ENCODE data around the gene ENO3. TPM values are rescaled to one million over a fixed set of nuclear protein-coding genes. Genes with fewer than 3 reads are reported as not detected.

ENO3 gene
- total RNA-seq, 1 experiment from 2014 or later: 24.6 TPM

DNA sequence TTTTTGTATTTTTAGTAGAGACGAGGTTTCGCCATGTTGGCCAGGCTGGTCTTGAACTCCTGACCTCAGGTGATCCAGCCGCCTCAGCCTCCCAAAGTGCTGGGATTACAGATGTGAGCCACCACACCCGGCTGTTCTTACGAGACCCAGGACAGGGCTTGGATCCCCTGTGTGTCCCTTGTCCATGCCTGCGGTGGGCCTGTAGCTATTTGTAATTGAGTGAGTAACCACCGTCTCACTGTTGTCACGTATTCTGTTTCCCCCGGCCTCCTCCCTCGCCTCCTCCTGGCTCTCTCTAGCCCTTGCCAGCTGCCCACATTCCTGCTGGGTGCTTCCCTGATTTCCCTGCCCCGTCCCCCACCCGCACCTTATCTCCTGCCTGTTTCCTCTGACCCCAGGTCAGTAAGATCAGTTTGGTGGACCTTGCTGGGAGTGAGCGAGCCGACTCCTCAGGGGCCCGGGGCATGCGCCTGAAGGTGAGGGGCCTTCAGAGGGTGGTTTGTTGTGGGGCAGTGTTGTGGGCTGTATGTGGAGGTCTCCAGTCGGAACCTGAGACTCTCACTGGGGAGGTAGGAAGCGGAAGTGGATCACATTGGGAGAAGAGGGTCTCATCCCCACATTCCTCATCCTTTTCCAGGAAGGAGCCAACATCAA lies 52.4 kb downstream of the ENO3 start:
- ChIA-PET POLR2A (no interaction called here), CTCF (no interaction called here), RAD21 (ENCODE audit: low non-redundant PET in 1 of 2, low total read pairs in 2 of 2, uncharacterized antibody in 2 of 2, unreplicated experiment in 2 of 2) (no interaction called here)
- Histone ChIP-seq H3K4me1 (ENCODE audit: control insufficient read depth in 1 of 2, insufficient read depth in 2 of 2, low read length in 2 of 2) (peaks cover 9 to 24% of the 10 kb centered on the region in 2 experiments; a peak in 3 of 4 replicates), H3K36me3 (ENCODE audit: control insufficient read depth in 1 of 2, insufficient read depth in 2 of 2, low read length in 2 of 2) (peaks cover 47 to 55% of the 10 kb centered on the region in 2 experiments), H2AFZ (ENCODE audit: low read depth, low read length, poor library complexity, severe bottlenecking) (no peak overlapping the region), H3K27me3 (ENCODE audit: insufficient read depth, low read length) (no peaks in the 10 kb centered on the region), H3K9ac (ENCODE audit: low read length) (no peak overlapping the region), H3K9me3 (ENCODE audit: control insufficient read depth in 1 of 2, insufficient read depth in 1 of 2, low read depth in 1 of 2, low read length in 2 of 2) (no peaks in the 10 kb centered on the region), H3K9me2 (ENCODE audit: insufficient read depth) (no peaks in the 10 kb centered on the region), H3K4me3 (replicated peaks in 1 of 2; ENCODE audit: low read depth in 1 of 2, low read length in 2 of 2) (no peak overlapping the region), H3K27ac (ENCODE audit: low read depth, low read length) (no peak overlapping the region), H3K4me2 (ENCODE audit: low read length) (no peak overlapping the region), H4K20me1 (ENCODE audit: insufficient read depth) (no peaks in the 10 kb centered on the region), H3K79me2 (ENCODE audit: insufficient read depth, low read length) (peaks cover 30% of the 10 kb centered on the region)
- DNase-seq (ENCODE audit: low read depth, low spot score): no peak
- TF ChIP-seq, protein P1, sequence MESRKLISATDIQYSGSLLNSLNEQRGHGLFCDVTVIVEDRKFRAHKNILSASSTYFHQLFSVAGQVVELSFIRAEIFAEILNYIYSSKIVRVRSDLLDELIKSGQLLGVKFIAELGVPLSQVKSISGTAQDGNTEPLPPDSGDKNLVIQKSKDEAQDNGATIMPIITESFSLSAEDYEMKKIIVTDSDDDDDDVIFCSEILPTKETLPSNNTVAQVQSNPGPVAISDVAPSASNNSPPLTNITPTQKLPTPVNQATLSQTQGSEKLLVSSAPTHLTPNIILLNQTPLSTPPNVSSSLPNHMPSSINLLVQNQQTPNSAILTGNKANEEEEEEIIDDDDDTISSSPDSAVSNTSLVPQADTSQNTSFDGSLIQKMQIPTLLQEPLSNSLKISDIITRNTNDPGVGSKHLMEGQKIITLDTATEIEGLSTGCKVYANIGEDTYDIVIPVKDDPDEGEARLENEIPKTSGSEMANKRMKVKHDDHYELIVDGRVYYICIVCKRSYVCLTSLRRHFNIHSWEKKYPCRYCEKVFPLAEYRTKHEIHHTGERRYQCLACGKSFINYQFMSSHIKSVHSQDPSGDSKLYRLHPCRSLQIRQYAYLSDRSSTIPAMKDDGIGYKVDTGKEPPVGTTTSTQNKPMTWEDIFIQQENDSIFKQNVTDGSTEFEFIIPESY (IDR thresholded peaks at IDR 0.05; ENCODE audit: extremely low read depth, insufficient replicate concordance, low read length): no peak
- TF ChIP-seq ELF1 (IDR thresholded peaks at IDR 0.05; ENCODE audit: borderline replicate concordance, low read depth) (no peak), TCF7L2 (IDR thresholded peaks at IDR 0.05; ENCODE audit: borderline replicate concordance, extremely low read depth, insufficient read depth, insufficient read length) (no peak), EZH2 (IDR thresholded peaks at IDR 0.05) (no peak), SRF (IDR thresholded peaks at IDR 0.05; ENCODE audit: low read depth) (no peak)
- intact Hi-C loops (cut with micrococcal nuclease): no loop called here
- ATAC-seq: no peak
- BruUV-seq (replicated peaks): no TSS peak

Small RNA genes within 50 kb of the gene (microRNA-seq; reads per million reads assigned to microRNA genes)
- gene MIR6864 (ENCODE audit: borderline number of aligned reads): not detected
- gene MIR6865 (ENCODE audit: borderline number of aligned reads): not detected

Other genes starting within 250 kb of the ENO3 start
- 93.4 TPM for gene PELP1, start 247.0 kb upstream of the ENO3 start, total RNA-seq (2021; ENCODE audit: unreplicated experiment)
- gene ARRB2, start 240.5 kb upstream of the ENO3 start, total RNA-seq (2021; ENCODE audit: unreplicated experiment): 70.8 TPM
- 13.7 TPM for gene MED11, start 219.7 kb upstream of the ENO3 start, total RNA-seq (2021; ENCODE audit: unreplicated experiment)
- 2.8 TPM for gene ZMYND15, start 211.3 kb upstream of the ENO3 start, total RNA-seq (2021; ENCODE audit: unreplicated experiment)
- gene CXCL16, start 211.2 kb upstream of the ENO3 start, total RNA-seq (2021; ENCODE audit: unreplicated experiment): 44.8 TPM
- gene TM4SF5, start 179.2 kb upstream of the ENO3 start, total RNA-seq (2021; ENCODE audit: unreplicated experiment): not detected
- 0.76 TPM for gene VMO1, start 164.8 kb upstream of the ENO3 start, total RNA-seq (2021; ENCODE audit: unreplicated experiment)
- not detected for gene GLTPD2, start 162.2 kb upstream of the ENO3 start, total RNA-seq (2021; ENCODE audit: unreplicated experiment)
- gene PSMB6, start 155.0 kb upstream of the ENO3 start, total RNA-seq (2021; ENCODE audit: unreplicated experiment): 221 TPM
- gene PLD2, start 144.0 kb upstream of the ENO3 start, total RNA-seq (2021; ENCODE audit: unreplicated experiment): 47.7 TPM
- gene MINK1, start 117.8 kb upstream of the ENO3 start, total RNA-seq (2021; ENCODE audit: unreplicated experiment): 85.2 TPM
- gene C17orf107, start 51.6 kb upstream of the ENO3 start, total RNA-seq (2021; ENCODE audit: unreplicated experiment): 1.7 TPM
- 0.30 TPM for gene CHRNE, start 48.0 kb upstream of the ENO3 start, total RNA-seq (2021; ENCODE audit: unreplicated experiment)
- gene GP1BA, start 18.8 kb upstream of the ENO3 start, total RNA-seq (2021; ENCODE audit: unreplicated experiment): not detected
- 75.1 TPM for gene SLC25A11, start 11.1 kb upstream of the ENO3 start, total RNA-seq (2021; ENCODE audit: unreplicated experiment)
- 105 TPM for gene RNF167, start 10.9 kb upstream of the ENO3 start, total RNA-seq (2021; ENCODE audit: unreplicated experiment)
- gene PFN1, start 2.6 kb upstream of the ENO3 start, total RNA-seq (2021; ENCODE audit: unreplicated experiment): 1,213 TPM
- gene SPAG7, start 16.7 kb downstream of the ENO3 start, total RNA-seq (2021; ENCODE audit: unreplicated experiment): 49.9 TPM
- 37.8 TPM for gene CAMTA2, start 36.6 kb downstream of the ENO3 start, total RNA-seq (2021; ENCODE audit: unreplicated experiment)
- gene INCA1, start 46.4 kb downstream of the ENO3 start, total RNA-seq (2021; ENCODE audit: unreplicated experiment): 0.74 TPM
- gene KIF1C, start 46.8 kb downstream of the ENO3 start, total RNA-seq (2021; ENCODE audit: unreplicated experiment): 121 TPM
- gene SLC52A1, start 84.3 kb downstream of the ENO3 start, total RNA-seq (2021; ENCODE audit: unreplicated experiment): not detected
- gene ZFP3, start 127.3 kb downstream of the ENO3 start, total RNA-seq (2021; ENCODE audit: unreplicated experiment): 0.05 TPM
- gene ZNF232, start 160.8 kb downstream of the ENO3 start, total RNA-seq (2021; ENCODE audit: unreplicated experiment): 11.1 TPM
- 0.10 TPM for gene USP6, start 164.9 kb downstream of the ENO3 start, total RNA-seq (2021; ENCODE audit: unreplicated experiment)
- 8.3 TPM for gene ZNF594, start 240.7 kb downstream of the ENO3 start, total RNA-seq (2021; ENCODE audit: unreplicated experiment)